Kidney capillary endothelial cell (primary cell): Measurements from ENCODE around the gene SLC13A4.
A peak's percentile ranks its signal among the peaks of the same experiment; 100 is the strongest.
"Not testable (repeated sequence)": the region's sequence is repeated elsewhere in the genome, so short reads cannot be mapped to it uniquely, and the experiment has no call there.

ENCODE experiments used
- DNase-seq: peaks from one replicate; pipeline ENCODE4 v3.0.0-alpha.2; 2018; ENCODE audit warnings: low spot score

The SLC13A4 gene

GRCh38 chr7:135728136-135728669 lies at the start of gene SLC13A4:
TSS of gene SLC13A4 (minus strand) at chr7:135728186. CDS start at chr7:135727496, 690 bp downstream.
- DNase-seq: no peak

GRCh38 chr7:135775915-135776314 lies 47.9 kb upstream of the SLC13A4 start:
- not testable (repeated sequence) for DNase-seq

GRCh38 chr7:135775230-135775629 lies 47.2 kb upstream of the SLC13A4 start:
- DNase-seq: no peak

- DNase-seq: no peak
Observed at GRCh38 chr7:135774284-135774683, 46.3 kb upstream of the SLC13A4 start.

- no peak for DNase-seq
Observed at GRCh38 chr7:135773464-135773863, 45.5 kb upstream of the SLC13A4 start.

GRCh38 chr7:135772639-135773222 lies 44.7 kb upstream of the SLC13A4 start:
- no peak for DNase-seq

- DNase-seq: no peak
Observed at GRCh38 chr7:135771961-135772638, 44.1 kb upstream of the SLC13A4 start.

GRCh38 chr7:135771051-135771450 lies 43.1 kb upstream of the SLC13A4 start:
- DNase-seq: no peak

- DNase-seq: no peak
Observed at GRCh38 chr7:135770139-135770710, 42.2 kb upstream of the SLC13A4 start.

- DNase-seq: no peak
Observed at GRCh38 chr7:135769005-135769802, 41.2 kb upstream of the SLC13A4 start.

- no peak for DNase-seq
Observed at GRCh38 chr7:135768467-135768866, 40.5 kb upstream of the SLC13A4 start.

- no peak for DNase-seq
Observed at GRCh38 chr7:135768064-135768463, 40.1 kb upstream of the SLC13A4 start.

GRCh38 chr7:135763261-135763660 lies 35.3 kb upstream of the SLC13A4 start:
- DNase-seq: no peak

- DNase-seq: peak; percentile 48
Observed at GRCh38 chr7:135761751-135762488, 33.9 kb upstream of the SLC13A4 start.

- DNase-seq: no peak
Observed at GRCh38 chr7:135759532-135759931, 31.5 kb upstream of the SLC13A4 start.

GRCh38 chr7:135758531-135758932 lies 30.5 kb upstream of the SLC13A4 start:
- no peak for DNase-seq

- DNase-seq: no peak
Observed at GRCh38 chr7:135757719-135758411, 29.9 kb upstream of the SLC13A4 start.

- no peak for DNase-seq
Observed at GRCh38 chr7:135756191-135756590, 28.2 kb upstream of the SLC13A4 start.

- DNase-seq: no peak
Observed at GRCh38 chr7:135755351-135755753, 27.4 kb upstream of the SLC13A4 start.

- DNase-seq: no peak
Observed at GRCh38 chr7:135753616-135754413, 25.8 kb upstream of the SLC13A4 start.
